ENCODE measurements around the gene TRIM2.

- no peak for TF ChIP-seq POLR2A (IDR thresholded peaks at IDR 0.05)
- TF ChIP-seq, protein P1, sequence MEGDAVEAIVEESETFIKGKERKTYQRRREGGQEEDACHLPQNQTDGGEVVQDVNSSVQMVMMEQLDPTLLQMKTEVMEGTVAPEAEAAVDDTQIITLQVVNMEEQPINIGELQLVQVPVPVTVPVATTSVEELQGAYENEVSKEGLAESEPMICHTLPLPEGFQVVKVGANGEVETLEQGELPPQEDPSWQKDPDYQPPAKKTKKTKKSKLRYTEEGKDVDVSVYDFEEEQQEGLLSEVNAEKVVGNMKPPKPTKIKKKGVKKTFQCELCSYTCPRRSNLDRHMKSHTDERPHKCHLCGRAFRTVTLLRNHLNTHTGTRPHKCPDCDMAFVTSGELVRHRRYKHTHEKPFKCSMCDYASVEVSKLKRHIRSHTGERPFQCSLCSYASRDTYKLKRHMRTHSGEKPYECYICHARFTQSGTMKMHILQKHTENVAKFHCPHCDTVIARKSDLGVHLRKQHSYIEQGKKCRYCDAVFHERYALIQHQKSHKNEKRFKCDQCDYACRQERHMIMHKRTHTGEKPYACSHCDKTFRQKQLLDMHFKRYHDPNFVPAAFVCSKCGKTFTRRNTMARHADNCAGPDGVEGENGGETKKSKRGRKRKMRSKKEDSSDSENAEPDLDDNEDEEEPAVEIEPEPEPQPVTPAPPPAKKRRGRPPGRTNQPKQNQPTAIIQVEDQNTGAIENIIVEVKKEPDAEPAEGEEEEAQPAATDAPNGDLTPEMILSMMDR (IDR thresholded peaks at IDR 0.05), result no peak
Observed at GRCh38 chr4:153207027-153207426, 2.8 kb downstream of the TRIM2 start.

All from vagina (tissue), 2 donors.